ENCODE measurements around the gene CPEB2. TPM values are rescaled to one million over a fixed set of nuclear protein-coding genes. Genes with fewer than 3 reads are reported as not detected.

The CPEB2 gene
- total RNA-seq, 1 donor from 2014 or later: 27.8 TPM

DNA sequence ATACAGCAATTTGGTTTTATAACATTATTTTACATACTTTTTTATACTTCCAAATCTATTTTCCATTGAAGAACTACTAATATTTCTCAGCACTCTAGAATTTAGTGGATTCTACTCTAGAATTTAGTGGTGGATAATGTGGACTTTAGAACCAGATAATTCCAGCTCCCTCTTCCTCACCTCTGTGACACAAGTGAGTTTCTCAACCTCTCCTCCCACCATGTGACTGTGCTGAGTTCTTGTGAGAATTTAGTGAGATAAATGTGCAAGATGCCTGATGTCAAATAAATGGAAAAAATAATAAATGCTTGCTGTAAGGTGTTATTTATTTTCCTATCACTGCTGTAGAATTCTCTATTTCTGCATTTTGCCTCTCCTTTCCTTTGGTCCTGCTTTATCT lies 107.3 kb downstream of the CPEB2 start:
- DNase-seq (ENCODE audit: extremely low read depth, low read depth, low spot score): no peak

DNA sequence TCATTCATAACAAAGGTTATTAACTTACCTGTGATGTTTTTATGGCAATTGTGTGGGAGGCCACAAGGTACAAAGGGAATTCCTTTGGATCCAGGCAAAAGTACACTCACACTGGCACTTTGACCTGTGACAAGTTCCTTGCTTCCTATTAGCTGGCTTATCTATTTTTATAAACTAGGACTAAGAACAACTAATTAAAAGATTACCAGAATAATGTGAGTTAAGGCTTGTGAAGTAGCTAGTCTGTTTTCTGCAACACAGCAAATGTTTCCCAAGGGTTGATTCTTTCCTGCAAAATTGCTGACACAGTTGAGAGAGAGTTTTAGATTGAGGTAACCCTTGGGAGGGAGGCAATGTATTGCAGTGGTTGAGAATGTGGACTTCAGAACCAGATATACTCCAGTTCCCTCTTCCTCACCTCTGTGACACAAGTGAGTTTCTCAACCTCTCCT lies 107.9 kb downstream of the CPEB2 start:
- no peak for DNase-seq (ENCODE audit: extremely low read depth, low read depth, low spot score)

DNA sequence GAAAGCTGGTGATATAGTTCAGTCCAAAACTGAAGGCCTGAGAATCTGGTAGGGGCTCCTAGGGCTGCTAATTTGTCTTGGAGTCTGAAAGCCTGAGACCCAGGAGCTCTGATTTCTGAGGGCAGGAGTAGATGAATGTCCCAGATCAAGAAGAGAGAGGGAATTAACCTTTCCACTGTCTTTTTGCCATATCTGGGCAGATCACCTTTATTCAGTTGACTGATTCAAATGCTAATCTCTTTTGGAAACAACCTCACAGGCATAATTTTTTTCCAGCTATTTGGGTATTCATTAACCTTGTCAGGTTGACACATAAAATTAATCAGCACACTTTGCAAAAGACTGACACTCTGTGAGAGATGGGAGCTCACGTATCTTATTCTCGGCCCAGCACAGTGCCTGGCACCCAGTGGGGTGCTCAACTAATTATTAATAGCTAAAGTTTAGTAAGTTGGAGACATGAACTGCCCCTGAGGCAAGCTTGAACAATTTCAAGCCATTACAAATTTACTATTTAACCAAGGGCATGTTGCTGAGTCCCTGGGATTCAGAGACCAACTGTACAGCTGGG lies 114.3 kb downstream of the CPEB2 start:
- DNase-seq (ENCODE audit: extremely low read depth, low read depth, low spot score): no peak

DNA sequence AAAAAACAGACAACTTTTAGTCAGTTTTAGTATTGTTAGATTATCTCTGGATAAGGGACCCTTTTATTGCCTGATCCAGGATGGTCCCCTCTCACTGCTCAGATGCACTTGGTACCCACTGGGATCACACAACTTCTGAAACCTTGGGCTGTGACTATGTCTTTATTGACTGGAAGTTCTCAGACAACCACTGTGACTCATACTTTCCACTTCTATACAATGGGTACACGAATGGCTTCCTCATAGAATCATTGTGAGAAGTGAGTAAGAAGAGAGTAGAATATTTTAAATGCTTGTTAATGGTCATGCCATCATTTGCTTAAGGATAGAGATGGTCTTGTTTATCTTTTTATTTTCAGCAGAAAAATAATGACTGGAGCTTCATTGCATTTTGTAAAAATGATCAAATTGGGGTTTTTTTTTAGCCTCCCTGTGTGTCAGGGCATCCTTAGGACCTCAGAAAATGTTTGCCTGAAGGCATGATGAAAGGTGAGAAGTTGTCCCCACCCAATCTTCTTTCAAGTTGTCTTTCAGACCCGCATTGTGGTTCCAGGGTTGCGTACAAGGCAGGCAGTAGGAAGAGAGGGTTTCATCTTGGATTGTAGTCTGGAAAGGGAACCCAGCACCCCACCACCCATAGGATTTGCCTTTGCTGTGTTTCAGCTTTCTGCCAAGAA lies 115.1 kb downstream of the CPEB2 start:
- DNase-seq (ENCODE audit: extremely low read depth, low read depth, low spot score): no peak

DNA sequence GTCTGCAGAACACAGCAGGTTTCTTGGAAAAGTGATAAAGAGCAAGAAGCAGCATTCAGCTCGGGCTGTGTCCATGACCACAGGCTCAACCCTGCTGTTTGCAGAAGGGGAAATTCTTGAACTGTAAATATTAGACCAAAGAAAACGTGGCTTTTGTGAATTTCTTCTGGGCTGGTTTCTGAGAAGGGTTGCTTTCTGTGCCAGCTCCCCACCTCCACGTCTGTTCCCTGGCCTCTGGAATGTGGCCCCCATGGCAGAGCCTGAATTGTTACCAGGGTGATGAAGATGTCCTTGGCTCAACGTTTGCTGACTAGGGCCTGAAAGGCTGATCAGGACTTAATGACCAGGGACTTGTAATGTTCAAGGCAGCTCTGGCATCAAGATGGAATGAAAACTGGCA lies 116.0 kb downstream of the CPEB2 start:
- no peak for DNase-seq (ENCODE audit: extremely low read depth, low read depth, low spot score)

Measured in glomerular endothelial cell (primary cell).